ENCODE results near the gene RNF39.
A peak's percentile ranks its signal among the peaks of the same experiment; 100 is the strongest.

Gene RNF39

DNA sequence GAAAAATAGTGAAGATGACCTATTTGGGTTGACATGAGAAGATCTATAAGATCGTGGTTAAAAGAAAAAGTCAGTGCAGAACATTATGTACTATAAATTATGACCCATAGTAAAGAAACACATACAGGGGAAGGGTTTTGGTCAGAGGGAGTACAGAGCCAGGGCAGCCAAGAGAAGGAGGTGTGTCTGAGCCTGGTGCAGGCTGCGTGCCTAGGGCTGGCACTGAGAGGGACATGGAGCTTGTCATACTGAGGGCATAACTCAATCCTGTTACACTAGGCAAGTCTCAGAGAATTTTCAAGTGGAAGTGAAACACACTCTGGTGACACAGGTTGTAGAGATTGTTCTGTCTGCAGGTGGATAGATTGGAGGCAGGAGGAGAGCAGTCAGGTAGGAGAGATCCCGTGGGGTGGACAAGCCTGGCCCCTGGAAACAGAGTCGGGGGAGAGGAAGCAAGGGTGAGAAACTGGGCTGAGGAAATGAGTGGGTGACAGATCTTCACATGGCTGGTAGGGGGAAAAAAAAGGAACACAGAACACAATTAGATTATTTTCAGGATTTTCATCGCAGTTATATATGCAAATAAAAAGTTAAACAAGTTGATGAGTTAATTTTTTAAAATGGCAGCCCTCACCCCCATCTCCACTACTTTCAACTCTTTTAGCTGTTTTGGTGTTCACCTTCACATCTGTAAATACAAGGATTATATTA is 18.5 kb upstream of the RNF39 start:
- TF ChIP-seq, protein P1, sequence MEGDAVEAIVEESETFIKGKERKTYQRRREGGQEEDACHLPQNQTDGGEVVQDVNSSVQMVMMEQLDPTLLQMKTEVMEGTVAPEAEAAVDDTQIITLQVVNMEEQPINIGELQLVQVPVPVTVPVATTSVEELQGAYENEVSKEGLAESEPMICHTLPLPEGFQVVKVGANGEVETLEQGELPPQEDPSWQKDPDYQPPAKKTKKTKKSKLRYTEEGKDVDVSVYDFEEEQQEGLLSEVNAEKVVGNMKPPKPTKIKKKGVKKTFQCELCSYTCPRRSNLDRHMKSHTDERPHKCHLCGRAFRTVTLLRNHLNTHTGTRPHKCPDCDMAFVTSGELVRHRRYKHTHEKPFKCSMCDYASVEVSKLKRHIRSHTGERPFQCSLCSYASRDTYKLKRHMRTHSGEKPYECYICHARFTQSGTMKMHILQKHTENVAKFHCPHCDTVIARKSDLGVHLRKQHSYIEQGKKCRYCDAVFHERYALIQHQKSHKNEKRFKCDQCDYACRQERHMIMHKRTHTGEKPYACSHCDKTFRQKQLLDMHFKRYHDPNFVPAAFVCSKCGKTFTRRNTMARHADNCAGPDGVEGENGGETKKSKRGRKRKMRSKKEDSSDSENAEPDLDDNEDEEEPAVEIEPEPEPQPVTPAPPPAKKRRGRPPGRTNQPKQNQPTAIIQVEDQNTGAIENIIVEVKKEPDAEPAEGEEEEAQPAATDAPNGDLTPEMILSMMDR (conservative IDR thresholded peaks at IDR 0.05; ENCODE audit: low read depth, low read length) = no peak
- no peak overlapping the region for H3K4me3 ChIP-seq (ENCODE audit: low read length)
- DNase-seq (ENCODE audit: low read depth) = no peak

DNA sequence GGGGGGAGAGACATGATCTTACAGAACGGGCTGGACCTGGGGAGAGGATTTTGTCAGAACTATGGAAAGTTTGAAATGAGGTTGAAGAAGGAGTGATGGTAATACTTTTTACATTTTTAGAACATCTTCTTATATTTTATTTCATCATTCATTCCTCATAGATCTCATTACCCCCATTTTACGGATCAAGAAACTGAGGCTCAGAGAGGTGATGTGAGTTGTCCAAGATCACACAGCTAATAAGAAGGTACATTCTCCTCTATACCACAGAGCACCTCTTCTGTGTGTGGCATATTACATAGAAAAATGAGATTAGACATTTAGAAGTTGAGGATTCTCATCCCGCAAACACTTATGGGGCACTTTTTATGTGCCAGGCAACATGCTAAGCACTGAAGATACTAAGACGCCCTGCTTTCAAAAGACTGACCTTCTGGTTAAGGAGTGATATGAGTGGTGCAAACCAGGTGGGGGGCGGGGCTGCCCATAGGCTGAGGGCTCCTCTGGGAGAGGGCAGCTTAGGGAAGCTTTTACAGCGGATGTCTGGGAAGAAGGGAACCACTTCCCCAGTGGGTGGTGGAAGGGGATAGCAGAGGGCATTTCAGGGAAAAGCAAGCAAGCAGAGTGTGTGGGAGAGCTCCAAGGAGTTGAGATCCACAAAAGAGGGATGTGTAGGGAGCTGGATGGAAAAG is 17.4 kb upstream of the RNF39 start:
- DNase-seq (ENCODE audit: low read depth) = no peak
- H3K4me3 ChIP-seq (ENCODE audit: low read length) = no peak overlapping the region
- TF ChIP-seq, protein P1 (conservative IDR thresholded peaks at IDR 0.05; ENCODE audit: low read depth, low read length) = no peak

DNA sequence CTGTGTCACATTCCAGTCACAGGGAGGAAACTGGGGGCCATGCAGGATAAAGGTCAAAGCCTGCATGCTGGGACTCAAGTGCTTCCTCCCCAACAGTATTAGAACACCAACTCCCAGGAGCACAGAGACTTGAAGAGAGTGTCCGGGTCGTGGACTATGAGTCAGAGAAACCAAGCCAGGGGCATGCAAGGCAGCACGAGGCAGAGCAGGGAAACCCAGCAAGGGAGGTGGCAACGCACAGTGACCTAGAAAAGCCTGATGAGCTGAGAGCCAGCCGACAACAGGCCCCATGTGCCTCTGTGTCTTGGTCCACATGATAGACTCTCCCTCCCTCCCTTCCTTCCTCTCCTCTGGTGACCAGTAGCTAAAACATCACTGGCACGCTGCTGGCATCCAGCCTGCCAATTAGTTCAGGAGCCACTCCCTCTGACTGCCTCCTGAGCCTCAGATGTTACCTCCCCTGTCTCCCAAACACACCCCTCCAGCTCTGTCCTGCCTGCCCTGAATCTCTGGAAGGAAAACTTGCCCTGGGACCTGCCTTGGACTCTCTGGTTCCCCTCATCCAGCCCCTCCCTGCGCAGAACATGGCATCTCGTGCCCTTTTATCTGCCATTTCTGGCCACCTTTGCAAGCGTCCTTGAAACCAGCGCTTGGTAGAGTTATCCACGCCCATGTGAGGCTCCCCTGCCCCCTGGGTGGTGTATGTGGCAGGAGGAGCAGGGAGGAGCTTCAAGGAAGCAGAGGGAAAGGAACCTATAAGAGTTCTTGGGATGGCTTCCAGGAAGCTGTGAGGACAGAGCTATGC is 16.2 kb upstream of the RNF39 start:
- no peak overlapping the region for H3K4me3 ChIP-seq (ENCODE audit: low read length)
- TF ChIP-seq, protein P1 (conservative IDR thresholded peaks at IDR 0.05; ENCODE audit: low read depth, low read length) = no peak
- peak; percentile 26 for DNase-seq (ENCODE audit: low read depth)

DNA sequence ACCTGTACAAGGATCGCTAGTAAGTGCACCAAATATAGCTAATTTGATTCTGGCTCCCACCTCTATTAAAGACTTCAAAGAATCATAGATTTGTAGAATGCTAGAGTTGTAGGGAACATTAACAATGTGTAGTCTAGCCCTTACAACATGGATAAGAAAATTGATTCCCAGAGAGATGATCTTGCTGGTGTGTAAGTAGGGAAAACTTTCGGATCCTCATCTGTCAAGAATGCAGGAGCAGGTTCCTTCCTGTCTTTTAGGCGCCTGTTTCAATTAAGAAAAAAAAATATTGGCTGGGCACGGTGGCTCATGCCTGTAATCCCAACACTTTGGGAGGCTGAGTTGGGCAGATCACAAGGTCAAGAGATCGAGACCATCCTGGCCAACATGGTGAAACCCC is 12.3 kb upstream of the RNF39 start:
- H3K4me3 ChIP-seq (ENCODE audit: low read length) = no peak overlapping the region
- TF ChIP-seq, protein P1 (conservative IDR thresholded peaks at IDR 0.05; ENCODE audit: low read depth, low read length) = no peak
- no peak for DNase-seq (ENCODE audit: low read depth)

GRCh38 chr6:30077218-30077617 is 1.6 kb upstream of the RNF39 start:
- DNase-seq (ENCODE audit: low read depth) = no peak
- H3K4me3 ChIP-seq (ENCODE audit: low read length) = no peak overlapping the region
- TF ChIP-seq, protein P1 (conservative IDR thresholded peaks at IDR 0.05; ENCODE audit: low read depth, low read length) = no peak

DNA sequence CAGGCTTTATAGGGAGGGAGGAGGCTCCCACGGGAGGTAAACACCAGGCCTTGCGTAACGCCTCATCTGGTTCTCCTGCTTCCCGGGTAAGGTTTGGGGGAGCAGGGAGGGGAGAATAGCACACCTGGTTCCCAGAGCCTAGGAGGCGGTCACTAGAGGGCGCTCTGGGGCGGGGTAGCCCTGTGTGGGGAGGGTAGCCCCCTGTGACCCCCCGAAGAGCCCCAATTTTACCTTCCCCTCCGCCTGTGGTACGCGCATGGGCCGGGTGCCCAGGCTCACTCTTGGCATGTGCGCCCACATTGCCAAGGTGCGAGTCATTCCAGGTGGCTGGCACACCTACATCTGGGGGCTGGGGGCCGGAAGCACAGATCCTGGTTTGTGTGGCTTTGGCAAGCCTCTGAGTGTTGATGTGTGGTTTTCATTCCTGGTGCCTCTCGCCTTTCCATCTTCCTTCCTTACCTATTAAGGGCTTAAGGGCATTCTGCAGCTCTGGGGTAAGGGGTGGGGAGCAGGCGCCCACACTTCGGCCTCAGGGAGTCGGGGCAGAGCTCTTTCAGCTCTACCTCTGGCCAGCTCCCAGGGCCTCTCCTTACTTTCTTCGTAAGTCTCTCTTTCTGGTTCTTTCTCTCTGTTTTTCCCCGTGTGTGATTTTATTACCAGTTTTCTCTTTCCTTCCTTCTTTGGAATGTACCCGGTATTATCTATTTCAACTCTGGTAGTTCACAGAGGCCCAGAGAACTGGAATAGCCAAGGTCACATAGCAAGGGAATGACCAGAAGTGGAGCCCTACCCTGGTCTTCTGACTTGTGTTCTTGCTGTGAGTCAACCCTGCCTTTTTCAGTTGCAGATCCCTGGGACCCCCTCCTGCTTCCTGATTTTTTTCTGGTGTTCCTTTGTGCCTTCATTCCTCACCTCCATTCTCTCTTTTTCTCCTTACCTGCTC is 492 bp upstream of the RNF39 start:
- no peak overlapping the region for H3K4me3 ChIP-seq (ENCODE audit: low read length)
- DNase-seq (ENCODE audit: low read depth) = no peak
- TF ChIP-seq, protein P1 (conservative IDR thresholded peaks at IDR 0.05; ENCODE audit: low read depth, low read length) = peak; percentile 57
